ENCODE data around the gene PABPN1.
"Not testable (repeated sequence)": the region's sequence is repeated elsewhere in the genome, so short reads cannot be mapped to it uniquely, and the experiment has no call there.

PABPN1 gene

DNA sequence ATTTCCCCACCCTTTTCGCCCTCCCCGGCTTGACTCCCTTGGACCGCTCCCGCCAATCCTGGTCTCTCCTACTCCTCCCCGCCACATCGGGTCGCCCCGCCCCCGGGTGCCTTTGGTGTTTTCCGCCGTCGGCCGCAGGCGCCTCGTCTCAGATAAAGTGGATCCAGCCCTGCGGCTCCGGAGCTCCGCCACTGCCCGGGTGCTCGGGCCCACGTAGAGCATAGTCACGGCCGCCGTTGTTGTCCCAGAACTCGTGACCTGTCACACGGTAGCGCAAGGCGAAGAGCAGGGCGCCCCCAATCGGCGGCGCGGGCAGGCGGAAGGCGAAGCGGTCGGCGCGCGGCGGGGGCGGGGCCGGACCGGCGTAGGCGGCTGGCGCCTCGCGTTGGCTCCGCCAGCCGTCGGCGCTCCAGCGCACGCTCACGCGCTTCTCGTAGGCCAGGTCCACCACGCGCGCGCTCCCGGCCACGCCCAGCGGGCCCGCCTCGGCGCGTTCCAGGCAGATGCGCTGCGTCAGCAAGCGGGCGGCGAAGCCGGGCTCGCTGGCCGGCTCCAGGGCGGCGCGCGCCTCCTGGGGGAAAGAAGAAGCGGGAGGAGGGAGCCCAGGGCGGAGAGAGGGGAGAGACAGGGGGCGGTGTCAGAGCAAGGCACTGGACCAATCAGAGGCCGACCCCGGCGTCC lies 19.8 kb upstream of the PABPN1 start:
- peak; percentile 94 to 95 for DNase-seq

DNA sequence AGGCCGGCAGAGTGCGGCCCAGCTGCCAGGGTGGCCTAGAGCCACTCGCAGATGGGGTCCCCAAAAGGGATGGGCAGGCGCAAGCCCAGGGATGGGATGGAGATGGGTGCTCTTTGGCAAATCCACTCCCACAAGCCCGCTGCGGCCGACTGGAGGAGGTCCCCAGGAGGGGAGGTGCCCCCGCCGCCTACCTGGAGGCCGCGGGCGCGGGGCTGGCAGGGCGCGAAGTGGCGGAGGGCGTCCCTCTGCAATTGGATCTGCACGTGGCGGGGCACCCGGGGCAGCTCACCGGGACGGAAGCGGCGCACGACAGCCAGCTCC lies 19.3 kb upstream of the PABPN1 start:
- no peak for DNase-seq

DNA sequence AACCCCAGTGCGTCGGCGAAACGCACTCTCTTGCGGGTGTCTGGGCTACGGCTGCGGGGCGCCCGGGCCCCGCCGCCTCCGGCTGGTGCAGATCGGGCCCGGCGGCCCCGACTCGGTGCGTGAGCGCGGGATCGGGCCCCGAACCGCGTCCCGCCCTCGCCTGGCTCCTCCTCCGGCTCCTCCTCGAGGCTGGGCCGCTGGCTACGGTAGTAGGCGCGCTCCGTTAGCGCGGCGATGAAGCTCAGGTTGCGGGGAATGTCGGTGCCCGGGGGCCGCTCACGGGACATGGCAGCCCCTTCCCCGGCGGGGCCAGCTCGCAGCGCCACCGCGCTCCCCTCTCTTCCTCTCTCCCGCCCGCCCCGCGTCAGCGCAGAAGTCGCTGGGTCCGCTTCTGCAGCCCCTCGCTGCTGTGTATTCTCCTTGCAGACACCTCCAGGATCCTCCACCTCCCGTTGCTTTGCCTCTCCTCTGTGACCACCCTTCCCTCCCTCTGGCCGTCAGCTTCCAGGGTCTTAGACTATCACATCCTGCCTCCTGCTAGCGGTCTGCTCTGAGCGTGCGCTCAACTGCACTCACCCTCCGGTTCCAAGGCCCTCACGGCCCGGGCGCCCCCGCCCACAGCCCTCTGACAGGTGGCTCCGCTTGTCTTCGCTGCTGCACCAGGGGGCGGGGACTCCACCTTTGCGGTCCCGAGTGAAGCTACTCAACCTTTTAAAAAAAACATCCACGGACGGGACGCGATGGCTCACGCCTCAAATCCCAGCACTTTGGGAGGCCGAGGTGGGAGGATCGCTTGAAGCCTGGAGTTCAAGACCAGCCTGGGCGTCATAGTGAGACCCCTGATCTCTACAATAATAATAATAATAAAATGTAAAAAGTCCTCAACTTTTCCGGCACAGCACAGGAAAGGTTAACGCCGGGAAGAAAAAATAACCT lies 18.7 kb upstream of the PABPN1 start, which contains the start of gene PPP1R3E:
PPP1R3E (minus strand) TSS at position 570 of the 936 bp plus-strand sequence; CDS start at position 287, 283 bp downstream.
- DNase-seq, result peak; percentile 88 to 92

DNA sequence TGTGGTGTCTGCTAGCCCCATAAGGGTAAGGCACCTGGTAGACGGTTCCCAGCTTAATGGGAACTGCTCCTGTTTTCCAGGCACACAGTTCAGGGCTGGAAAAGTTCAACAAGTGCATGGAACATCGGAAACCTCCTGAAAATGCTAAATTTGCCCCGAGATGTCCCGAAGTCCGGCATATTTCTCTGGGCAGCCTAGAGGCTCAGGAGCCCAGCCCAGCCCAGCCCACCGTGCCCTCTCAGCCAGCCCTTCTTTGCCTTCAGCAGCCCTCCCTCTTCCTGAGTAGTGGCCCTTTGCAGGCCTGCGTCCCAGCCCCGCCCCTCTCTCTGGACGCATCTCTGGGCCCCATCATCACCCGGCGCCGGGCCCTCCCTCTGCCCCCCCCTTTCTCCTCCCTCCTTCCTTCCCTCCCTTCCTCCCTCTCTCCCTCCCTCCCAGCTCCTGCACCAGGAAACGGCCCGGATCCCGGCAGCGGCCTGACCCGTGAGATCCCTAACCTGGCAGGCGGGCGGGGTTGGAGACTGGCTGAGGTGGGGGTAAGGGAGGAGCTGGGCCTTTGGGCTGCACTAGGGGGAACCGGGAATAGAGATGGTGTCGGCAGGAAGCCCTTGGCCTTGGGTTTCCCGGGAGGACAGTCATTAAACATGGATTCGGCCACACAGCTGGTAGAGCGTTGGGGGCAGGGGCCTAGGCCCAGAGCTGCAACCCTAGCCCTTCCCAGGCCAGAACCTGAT lies 14.7 kb upstream of the PABPN1 start, which contains the start of gene BCL2L2:
BCL2L2 (plus strand) TSS at position 422 of the 734 bp plus-strand sequence. CDS start 935 bp downstream, outside the sequence.
- no peak for DNase-seq

DNA sequence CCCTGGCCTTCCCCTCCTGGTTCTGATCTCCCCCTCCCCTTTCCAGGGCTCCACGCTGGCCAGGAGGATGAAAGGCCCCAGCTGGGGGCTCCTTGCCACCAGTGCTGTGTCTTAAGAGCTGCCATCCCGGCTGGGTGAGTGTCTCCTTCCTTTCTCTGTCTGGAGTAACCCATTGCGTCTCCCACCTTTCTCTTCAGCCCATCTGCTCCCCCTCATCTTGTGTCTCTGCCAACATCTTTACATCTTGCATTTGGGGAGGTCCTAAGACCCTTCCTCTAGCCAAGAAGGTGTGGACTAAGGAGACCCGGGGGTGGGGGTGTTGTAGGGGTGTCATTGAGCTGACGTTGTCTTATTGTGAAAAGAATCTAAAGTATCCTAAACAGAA lies 14.1 kb upstream of the PABPN1 start:
- no peak for DNase-seq

DNA sequence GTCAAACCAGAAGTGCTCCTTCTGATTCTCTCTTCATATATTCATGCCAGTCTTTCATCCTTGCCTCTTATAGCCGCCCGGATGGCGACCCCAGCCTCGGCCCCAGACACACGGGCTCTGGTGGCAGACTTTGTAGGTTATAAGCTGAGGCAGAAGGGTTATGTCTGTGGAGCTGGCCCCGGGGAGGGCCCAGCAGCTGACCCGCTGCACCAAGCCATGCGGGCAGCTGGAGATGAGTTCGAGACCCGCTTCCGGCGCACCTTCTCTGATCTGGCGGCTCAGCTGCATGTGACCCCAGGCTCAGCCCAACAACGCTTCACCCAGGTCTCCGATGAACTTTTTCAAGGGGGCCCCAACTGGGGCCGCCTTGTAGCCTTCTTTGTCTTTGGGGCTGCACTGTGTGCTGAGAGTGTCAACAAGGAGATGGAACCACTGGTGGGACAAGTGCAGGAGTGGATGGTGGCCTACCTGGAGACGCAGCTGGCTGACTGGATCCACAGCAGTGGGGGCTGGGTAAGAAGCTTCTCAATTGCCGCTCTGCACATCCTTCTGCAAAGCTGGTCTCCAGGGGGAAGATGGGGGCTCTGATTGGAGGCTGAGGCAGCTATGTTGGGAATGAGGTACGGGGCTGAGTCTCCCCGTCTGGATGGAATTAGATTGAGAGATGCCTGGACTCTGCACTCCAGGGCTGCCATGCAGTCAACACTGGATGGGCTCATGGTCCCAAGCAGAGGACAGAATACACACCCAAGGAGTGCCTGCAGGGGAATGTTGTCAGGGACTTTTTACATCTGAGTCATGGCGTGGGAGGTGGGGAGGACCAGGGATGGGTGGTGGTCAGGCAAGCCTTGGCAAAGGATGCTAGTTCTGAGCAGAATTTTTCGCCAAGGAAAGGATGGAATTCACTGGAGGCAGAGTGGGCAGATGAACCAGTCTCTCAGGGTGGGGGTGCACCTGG lies 13.3 kb upstream of the PABPN1 start:
- no peak for DNase-seq

DNA sequence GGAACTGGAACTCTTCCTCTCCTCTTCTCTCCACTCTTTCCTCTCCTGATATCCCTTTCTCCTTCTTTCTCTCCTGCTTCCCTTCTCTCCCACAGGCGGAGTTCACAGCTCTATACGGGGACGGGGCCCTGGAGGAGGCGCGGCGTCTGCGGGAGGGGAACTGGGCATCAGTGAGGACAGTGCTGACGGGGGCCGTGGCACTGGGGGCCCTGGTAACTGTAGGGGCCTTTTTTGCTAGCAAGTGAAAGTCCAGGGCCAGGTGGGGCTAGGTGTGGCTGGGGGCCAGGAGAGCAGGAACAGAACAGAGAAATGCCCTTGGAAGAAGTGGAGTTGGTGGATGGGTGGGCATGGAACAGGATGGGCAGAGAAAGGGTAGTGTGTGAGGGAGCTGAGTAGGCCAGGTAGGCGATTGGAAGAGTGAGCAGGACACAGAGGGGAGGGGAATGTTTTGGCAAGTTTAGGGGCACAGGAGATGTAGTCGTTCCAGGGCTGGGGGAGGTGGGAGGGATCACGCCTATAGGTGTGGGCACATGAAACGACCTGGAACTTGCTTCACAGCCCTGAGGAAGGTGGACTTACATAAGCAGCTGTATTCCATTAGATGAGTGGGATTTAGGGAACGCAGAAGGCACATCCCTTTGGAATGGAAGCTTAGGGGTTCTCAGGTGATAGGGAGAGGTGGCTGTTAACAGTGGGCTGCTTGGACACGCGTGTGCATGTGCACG lies 12.4 kb upstream of the PABPN1 start:
- DNase-seq, result no peak

DNA sequence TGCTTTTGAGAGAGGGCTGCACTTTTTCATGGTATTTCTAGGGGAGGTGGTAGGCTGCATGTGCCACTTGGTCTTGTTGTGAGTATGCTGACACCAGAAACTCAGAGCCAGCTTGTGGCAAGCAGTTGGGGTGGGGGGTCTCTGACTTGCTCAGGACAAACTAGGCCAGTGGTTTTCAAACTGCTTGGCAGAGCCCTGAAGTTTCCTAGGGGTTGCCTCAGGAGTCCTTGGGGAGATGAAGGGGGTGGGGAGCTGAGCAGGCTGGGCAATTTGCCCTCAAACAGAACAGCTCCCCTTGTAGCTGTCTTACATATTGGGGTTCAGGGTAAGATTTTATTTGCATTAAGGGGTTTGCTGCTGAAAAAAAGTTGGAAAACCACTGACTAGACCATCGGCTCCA lies 10.7 kb upstream of the PABPN1 start:
- no peak for DNase-seq

DNA sequence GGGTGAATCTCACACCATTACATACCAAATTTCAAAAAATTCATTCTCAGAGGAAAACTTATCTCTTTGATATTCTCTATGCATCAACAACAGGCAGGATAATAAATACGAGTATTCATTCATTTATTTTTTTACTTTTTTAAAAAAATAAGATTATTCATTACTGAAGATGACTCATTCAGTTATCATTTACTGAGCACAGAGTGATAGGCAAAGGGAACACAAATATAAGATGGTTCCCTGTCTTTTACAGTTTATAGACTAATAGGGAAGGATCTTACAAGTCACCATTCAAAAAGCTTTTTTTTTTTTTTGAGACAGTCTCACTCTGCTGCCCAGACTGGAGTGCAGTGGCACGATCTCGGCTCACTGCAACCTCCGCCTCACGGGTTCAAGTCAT lies 5.0 kb upstream of the PABPN1 start:
- no peak for DNase-seq

DNA sequence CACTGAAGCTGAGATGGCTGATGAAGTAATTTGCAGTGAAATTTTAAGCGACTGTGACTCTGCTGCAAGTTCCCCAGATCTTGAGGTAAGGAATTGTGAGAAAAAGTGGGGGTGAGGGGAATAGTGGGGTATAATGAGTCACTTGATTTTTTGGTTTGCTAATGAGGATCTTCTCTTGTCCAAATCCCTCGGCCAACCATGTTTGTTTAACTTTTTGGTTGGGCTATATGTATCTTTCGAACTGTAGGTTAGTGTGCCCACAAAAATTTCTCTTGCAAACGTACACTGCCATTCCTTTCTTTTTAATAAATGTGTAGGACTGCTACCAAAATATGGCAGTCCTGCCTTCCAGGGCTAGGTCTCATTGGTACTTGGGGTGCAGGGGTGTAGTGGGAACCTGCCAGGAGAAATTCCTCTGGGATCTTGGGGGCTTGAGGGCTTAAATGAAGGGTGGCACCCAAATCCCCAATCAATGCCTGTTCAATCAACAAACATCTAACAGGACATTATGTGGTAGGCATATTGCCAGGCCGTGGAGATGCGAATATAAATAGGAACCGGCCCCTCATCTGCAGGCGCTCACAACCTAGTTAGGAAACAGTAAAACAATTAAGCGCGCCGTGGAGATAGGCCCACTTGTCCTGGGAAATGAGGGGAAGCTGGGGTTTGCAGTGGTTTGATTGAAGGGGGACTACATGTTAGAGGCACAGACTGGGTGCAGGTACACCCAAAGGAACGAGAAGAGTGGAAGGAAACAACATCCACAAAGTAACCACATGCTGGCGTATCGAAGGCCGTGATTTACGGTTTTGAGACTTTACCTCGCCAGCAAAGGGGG lies 1.3 kb upstream of the PABPN1 start:
- DNase-seq, result no peak

DNA sequence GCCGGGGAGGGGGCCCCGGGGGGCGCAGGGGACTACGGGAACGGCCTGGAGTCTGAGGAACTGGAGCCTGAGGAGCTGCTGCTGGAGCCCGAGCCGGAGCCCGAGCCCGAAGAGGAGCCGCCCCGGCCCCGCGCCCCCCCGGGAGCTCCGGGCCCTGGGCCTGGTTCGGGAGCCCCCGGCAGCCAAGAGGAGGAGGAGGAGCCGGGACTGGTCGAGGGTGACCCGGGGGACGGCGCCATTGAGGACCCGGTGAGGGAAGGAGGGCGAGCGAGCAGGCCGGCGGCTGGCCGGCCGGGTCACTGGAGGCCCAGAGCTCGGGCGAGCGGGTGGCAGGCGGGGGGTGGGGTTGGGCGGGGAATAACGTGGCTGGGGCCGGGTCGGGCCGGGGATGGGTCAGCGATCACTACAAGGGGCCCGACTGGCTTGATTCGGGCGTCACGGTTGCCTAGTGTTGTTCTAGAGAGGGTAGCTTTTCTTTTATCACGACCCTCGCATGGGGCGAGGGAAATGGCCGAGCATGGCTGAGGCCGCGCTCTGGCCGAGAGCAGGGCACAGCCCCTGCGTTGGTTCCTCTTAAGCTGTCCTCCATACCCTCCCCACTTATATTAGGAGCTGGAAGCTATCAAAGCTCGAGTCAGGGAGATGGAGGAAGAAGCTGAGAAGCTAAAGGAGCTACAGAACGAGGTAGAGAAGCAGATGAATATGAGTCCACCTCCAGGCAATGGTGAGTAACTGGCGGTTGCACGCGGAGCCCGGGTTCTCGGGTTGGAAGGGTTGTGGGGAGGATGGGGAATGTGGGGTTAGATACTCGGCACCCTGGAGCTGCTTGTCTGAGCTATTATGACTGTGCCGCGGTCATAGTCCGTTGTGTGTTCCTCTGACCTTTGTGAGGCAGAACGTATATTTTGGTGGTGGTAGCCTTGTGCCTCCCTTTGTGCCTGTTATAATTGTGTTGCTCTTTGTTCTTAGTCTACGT lies 603 bp downstream of the PABPN1 start:
- peak; percentile 39 to 56 for DNase-seq

DNA sequence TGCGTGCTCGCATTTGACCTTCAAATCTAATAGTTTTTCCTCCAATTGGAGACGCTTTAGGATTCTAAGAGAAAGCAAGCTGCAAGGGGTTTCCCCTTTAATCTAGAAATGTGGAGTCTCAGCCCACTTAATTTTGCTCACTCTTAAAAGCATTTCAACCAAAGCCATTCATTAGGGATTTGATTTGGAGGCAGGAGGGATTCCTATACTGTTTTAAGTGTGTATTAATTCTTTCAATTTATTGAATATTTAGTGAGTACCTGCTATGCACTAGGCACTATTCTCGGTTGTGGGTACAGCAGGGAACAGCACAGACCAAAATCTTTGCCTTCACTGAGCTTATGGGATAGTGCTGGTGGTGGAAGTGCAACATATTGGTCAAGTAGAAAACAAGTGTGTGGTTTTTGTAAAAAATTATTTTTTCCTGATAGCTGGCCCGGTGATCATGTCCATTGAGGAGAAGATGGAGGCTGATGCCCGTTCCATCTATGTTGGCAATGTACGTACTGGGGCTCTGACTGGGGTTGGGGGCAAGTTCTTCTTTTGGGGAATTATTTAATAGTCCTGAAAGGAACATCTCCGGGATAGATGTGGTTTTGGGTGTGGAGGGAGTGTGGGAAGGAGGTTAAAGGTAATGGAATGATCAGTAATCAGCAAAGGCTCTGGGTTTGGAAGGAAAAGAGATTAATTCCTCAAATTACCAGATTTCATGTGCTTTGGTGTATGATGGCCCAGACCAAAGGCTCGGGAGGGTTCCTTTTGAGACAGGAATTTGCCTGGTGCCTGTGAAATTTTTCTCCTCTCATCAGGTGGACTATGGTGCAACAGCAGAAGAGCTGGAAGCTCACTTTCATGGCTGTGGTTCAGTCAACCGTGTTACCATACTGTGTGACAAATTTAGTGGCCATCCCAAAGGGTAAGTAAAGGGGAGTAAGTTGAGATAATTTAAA lies 1.6 kb downstream of the PABPN1 start:
- no peak for DNase-seq

DNA sequence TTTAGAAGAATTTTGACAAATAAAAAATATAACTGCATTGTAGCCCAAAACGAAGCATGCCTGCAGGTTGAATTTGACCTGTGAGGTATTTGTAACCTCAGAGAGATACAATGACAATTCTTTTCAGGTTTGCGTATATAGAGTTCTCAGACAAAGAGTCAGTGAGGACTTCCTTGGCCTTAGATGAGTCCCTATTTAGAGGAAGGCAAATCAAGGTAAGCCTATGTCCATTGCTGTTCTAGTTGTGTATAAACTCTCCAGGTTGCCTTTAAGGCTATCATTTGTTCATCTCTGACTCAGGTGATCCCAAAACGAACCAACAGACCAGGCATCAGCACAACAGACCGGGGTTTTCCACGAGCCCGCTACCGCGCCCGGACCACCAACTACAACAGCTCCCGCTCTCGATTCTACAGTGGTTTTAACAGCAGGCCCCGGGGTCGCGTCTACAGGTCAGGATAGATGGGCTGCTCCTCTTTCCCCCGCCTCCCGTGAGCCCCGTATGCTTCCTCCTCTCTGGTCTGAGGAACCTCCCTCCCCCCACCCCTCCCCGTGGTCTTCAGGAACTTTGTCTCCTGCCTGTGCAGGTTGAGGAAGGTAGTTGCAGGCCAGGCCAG lies 2.7 kb downstream of the PABPN1 start:
- DNase-seq, result no peak

DNA sequence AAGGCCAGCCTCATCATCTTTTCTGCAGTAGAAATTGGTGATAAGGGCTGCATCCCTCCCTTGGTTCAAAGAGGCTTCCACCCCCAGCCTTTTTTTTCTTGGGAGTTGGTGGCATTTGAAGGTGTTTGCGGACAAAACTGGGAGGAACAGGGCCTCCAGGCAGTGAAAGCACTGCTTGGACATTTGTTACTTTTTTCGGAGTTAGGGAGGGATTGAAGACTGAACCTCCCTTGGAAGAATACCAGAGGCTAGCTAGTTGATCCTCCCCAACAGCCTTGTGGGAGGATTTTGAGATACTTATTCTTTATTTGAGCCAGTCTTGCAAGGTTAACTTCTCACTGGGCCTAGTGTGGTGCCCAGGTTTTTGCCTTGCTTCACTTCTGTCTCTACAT lies 3.2 kb downstream of the PABPN1 start:
- DNase-seq, result no peak

DNA sequence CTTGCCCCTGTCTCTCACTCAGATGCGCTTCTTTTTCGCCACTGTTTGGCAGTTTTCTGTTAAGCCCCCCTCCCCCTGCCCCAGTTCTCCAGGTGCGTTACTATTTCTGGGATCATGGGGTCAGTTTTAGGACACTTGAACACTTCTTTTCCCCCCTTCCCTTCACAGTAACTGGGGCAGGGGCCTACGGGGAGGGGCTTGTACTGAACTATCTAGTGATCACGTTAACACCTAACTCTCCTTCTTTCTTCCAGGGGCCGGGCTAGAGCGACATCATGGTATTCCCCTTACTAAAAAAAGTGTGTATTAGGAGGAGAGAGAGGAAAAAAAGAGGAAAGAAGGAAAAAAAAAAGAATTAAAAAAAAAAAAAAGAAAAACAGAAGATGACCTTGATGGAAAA lies 3.7 kb downstream of the PABPN1 start:
- DNase-seq, result no peak

DNA sequence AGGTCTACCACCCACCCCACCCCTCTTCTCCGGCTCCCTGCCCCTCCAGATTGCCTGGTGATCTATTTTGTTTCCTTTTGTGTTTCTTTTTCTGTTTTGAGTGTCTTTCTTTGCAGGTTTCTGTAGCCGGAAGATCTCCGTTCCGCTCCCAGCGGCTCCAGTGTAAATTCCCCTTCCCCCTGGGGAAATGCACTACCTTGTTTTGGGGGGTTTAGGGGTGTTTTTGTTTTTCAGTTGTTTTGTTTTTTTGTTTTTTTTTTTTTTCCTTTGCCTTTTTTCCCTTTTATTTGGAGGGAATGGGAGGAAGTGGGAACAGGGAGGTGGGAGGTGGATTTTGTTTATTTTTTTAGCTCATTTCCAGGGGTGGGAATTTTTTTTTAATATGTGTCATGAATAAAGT lies 4.5 kb downstream of the PABPN1 start:
- not testable (repeated sequence) for DNase-seq

DNA sequence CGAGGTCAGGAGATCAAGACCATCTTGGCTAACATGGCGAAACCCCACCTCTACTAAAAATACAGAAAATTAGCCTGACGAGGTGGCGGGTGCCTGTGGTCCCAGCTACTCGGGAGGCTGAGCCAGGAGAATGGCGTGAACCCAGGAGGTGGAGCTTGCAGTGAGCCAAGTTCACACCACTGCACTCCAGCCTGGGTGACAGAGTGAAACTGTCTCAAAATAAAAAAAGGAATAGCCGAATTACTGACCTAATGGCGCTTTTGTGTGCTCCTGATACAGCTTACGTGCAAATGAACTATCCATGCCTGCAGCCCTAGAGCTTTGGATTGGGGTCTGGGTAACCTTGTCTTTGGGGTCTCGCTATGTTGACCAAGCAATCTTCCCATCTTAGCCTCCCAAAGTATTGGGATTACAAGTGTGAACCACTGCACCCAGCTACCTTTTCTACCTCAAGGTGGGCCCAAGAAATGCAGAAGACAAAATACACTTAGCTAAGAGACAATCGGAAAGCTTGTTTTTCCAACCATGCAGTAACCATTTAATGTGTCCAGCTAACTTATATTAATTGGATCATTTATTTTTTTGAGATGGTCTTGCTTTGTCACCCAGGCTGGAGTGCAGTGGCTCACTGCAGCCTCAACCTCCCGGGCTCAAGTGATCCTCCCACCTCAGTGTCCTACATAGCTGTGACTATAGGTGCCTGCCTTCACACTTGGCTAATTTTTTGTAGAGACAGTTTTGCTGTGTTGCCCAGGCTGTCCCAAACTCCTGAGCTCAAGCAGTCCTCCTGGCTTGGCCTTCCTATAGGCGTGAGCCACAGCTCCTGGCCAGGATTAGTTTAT lies 5.5 kb downstream of the PABPN1 start:
- DNase-seq, result no peak

Measured in activated CD4-positive, alpha-beta T cell treated with anti-CD3 and anti-CD28 coated beads for 4 hours (primary cell).